HepG2 (cell line): ENCODE data around the gene TAMALIN. TPM values are rescaled to one million over a fixed set of nuclear protein-coding genes. Genes with fewer than 3 reads are reported as not detected.

Experiments used
- BORCS8-MEF2B ChIP-seq: sonication (generic); formaldehyde crosslinking; IDR thresholded peaks from 2 replicates; pipeline ENCODE4 v1.8.0; 2022; ENCODE audit warnings: mild to moderate bottlenecking, missing genetic modification reagents
- FOXK2 ChIP-seq: fragments of 450-650 bp; IDR thresholded peaks from 2 replicates; pipeline ENCODE4 v1.6.1; 2016
- HOXA7 ChIP-seq: sonication (generic); formaldehyde crosslinking; IDR thresholded peaks from 2 replicates; pipeline ENCODE4 v1.8.1; 2022; ENCODE audit warnings: mild to moderate bottlenecking, missing genetic modification reagents, moderate library complexity
- JUNB ChIP-seq: sonication (generic); formaldehyde crosslinking; IDR thresholded peaks from 2 replicates; pipeline ENCODE4 v1.8.0; 2022; ENCODE audit warnings: missing genetic modification reagents, mild to moderate bottlenecking, borderline replicate concordance
- MBD4 ChIP-seq: IDR thresholded peaks from 2 replicates; pipeline ENCODE4 v1.6.1; 2012; ENCODE audit warnings: low read length, inconsistent platforms, borderline replicate concordance
- MED13 ChIP-seq: sonication (generic); formaldehyde crosslinking; IDR thresholded peaks from 2 replicates; pipeline ENCODE4 v1.5.0; 2020; ENCODE audit warnings: missing genetic modification reagents
- NFYB ChIP-seq: sonication (generic); formaldehyde crosslinking; IDR thresholded peaks from 2 replicates; pipeline ENCODE4 v1.4.0; 2020; ENCODE audit warnings: missing genetic modification reagents
- NKX3-1 ChIP-seq: sonication (generic); formaldehyde crosslinking; IDR thresholded peaks from 2 replicates; pipeline ENCODE4 v1.5.0; 2020; ENCODE audit warnings: missing genetic modification reagents
- TMF1 ChIP-seq: sonication (generic); formaldehyde crosslinking; IDR thresholded peaks from 2 replicates; pipeline ENCODE4 v1.8.1; 2022; ENCODE audit warnings: low read depth, missing genetic modification reagents
- ZBTB21 ChIP-seq: sonication (generic); formaldehyde crosslinking; IDR thresholded peaks from 2 replicates; pipeline ENCODE4 v1.4.0; 2020; ENCODE audit warnings: missing genetic modification reagents
- ZNF263 ChIP-seq: sonication (generic); formaldehyde crosslinking; IDR thresholded peaks from 2 replicates; pipeline ENCODE4 v1.4.0; 2020; ENCODE audit warnings: missing genetic modification reagents
- ZNF460 ChIP-seq: sonication (generic); formaldehyde crosslinking; IDR thresholded peaks from 2 replicates; pipeline ENCODE4 v1.5.1; 2020; ENCODE audit warnings: missing genetic modification reagents, mild to moderate bottlenecking, borderline replicate concordance
- ZNF816 ChIP-seq: sonication (generic); formaldehyde crosslinking; IDR thresholded peaks from 2 replicates; pipeline ENCODE4 v1.8.0; 2022; ENCODE audit warnings: missing genetic modification reagents, mild to moderate bottlenecking, borderline replicate concordance
- polyA plus RNA-seq, 8 experiments: library from polyadenylated mRNA; depleted of rRNA in 3 of 8; stranded (reverse) in 7 of 8; unstranded in 1 of 8; fragments of >200 nt; fragmentation: Illumina TruSeq in 4 of 8; extraction: Trizol in 4 of 8; gene quantifications; 2 replicates each; pipeline versions ENCODE4 v1.2.1 to v1.2.3, GENCODE V29; 2011 to 2016; ENCODE audit warnings: low read depth in 4 of 8, missing spikeins in 1 of 8, mixed read lengths in 1 of 8; ENCODE audit not compliant: insufficient read depth in 1 of 8
- total RNA-seq, 5 experiments: library from RNA; depleted of rRNA; stranded (reverse); fragments of >200 nt; fragmentation: Illumina TruSeq; extraction: Trizol; gene quantifications; 2 replicates each; pipeline ENCODE4 v1.2.3, GENCODE V29; 2016; ENCODE audit warnings: low read depth in 1 of 5
- TF ChIP-seq, protein P1 (sequence below): sonication (generic); formaldehyde crosslinking; IDR thresholded peaks from 2 replicates; pipeline ENCODE4; 2020; ENCODE audit warnings: missing genetic modification reagents, mild to moderate bottlenecking, borderline replicate concordance
- TF ChIP-seq, protein P2 (sequence below): sonication (generic); formaldehyde crosslinking; IDR thresholded peaks from 2 replicates; pipeline ENCODE4 v1.5.0; 2020; ENCODE audit warnings: mild to moderate bottlenecking, missing genetic modification reagents
- TF ChIP-seq, protein P3 (sequence below): sonication (generic); formaldehyde crosslinking; IDR thresholded peaks from 2 replicates; pipeline ENCODE4 v1.5.1; 2020; ENCODE audit warnings: mild to moderate bottlenecking, missing genetic modification reagents, borderline replicate concordance
- TF ChIP-seq, protein P4 (sequence below): sonication (generic); formaldehyde crosslinking; IDR thresholded peaks from 2 replicates; pipeline ENCODE4 v1.4.0; 2020; ENCODE audit warnings: mild to moderate bottlenecking, missing genetic modification reagents, borderline replicate concordance
- TF ChIP-seq, protein P5 (sequence below): sonication (generic); formaldehyde crosslinking; IDR thresholded peaks from 2 replicates; pipeline ENCODE4 v1.8.0; 2022; ENCODE audit warnings: mild to moderate bottlenecking, missing genetic modification reagents, moderate library complexity

The TAMALIN gene
- total and polyA plus RNA-seq, 2 of the 13 experiments (the other 11 are each of a cell fraction or from before 2014, with no cell fraction given), result 2.9 to 10.9 TPM

DNA sequence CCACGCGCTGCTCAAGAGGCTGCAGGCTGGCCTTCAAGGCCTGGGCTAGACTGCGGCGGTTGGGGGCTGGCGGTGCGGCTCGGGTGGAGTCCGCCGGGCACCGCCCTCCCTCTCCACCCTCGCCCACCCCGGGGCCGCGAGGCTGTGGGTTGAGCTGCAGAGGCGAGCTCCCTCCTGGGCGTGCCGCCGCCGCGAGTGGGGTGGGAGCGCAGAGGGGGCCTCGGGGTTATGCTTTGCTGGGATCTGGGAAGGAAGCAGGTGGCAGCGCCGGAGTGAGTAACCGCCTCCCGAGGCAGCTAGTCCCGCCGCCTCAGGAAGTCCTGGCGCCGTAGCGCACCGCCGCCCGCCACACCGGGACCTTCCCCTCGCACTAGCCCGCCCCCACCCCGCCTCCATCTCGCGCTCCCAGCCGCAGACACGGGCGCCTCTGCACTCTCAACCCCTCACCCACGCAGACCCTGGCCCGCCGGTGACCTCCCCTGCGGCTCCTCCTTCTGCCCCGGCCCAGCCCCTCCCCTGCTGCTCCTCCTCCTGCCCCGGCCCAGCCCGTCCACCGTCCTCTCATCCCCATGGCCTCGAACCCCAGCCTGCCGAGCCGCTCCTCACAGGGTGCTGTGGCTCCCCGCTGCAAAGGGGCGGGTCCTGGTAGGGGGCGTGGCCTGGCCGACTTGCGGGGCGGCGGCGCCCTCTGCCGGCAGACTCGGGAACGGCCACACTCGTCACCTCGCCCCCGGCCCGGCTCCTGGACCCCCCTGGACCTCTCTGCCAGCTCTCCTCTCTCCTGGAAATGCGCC lies 16.6 kb downstream of the TAMALIN start (continued):
- TF ChIP-seq TMF1 (0 out of 2 replicates have a peak, but pooled peaks have one; percentile 71), HOXA7 (CRISPR knock-in tag) (no peak), NFYB (CRISPR knock-in tag) (no peak), ZNF263 (peak; percentile 45), NKX3-1 (CRISPR knock-in tag) (no peak), FOXK2 (no peak), ZNF816 (CRISPR knock-in tag) (0 out of 2 replicates have a peak, but pooled peaks have one; percentile 60), ZBTB21 (CRISPR knock-in tag) (no peak), MED13 (CRISPR knock-in tag) (no peak), BORCS8-MEF2B (CRISPR knock-in tag) (no peak), JUNB (CRISPR knock-in tag) (no peak), MBD4 (no peak), ZNF460 (CRISPR knock-in tag) (no peak)
- TF ChIP-seq, protein P1, sequence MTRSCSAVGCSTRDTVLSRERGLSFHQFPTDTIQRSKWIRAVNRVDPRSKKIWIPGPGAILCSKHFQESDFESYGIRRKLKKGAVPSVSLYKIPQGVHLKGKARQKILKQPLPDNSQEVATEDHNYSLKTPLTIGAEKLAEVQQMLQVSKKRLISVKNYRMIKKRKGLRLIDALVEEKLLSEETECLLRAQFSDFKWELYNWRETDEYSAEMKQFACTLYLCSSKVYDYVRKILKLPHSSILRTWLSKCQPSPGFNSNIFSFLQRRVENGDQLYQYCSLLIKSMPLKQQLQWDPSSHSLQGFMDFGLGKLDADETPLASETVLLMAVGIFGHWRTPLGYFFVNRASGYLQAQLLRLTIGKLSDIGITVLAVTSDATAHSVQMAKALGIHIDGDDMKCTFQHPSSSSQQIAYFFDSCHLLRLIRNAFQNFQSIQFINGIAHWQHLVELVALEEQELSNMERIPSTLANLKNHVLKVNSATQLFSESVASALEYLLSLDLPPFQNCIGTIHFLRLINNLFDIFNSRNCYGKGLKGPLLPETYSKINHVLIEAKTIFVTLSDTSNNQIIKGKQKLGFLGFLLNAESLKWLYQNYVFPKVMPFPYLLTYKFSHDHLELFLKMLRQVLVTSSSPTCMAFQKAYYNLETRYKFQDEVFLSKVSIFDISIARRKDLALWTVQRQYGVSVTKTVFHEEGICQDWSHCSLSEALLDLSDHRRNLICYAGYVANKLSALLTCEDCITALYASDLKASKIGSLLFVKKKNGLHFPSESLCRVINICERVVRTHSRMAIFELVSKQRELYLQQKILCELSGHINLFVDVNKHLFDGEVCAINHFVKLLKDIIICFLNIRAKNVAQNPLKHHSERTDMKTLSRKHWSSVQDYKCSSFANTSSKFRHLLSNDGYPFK (CRISPR knock-in tag), result 0 out of 2 replicates have a peak, but pooled peaks have one; percentile 15
- TF ChIP-seq, protein P2, sequence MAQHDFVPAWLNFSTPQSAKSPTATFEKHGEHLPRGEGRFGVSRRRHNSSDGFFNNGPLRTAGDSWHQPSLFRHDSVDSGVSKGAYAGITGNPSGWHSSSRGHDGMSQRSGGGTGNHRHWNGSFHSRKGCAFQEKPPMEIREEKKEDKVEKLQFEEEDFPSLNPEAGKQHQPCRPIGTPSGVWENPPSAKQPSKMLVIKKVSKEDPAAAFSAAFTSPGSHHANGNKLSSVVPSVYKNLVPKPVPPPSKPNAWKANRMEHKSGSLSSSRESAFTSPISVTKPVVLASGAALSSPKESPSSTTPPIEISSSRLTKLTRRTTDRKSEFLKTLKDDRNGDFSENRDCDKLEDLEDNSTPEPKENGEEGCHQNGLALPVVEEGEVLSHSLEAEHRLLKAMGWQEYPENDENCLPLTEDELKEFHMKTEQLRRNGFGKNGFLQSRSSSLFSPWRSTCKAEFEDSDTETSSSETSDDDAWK (CRISPR knock-in tag), result no peak
- TF ChIP-seq, protein P3, sequence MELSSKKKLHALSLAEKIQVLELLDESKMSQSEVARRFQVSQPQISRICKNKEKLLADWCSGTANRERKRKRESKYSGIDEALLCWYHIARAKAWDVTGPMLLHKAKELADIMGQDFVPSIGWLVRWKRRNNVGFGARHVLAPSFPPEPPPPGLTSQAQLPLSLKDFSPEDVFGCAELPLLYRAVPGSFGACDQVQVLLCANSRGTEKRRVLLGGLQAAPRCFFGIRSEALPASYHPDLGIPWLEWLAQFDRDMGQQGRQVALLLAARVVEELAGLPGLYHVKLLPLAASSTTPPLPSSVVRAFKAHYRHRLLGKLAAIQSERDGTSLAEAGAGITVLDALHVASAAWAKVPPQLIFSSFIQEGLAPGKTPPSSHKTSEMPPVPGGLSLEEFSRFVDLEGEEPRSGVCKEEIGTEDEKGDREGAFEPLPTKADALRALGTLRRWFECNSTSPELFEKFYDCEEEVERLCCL (CRISPR knock-in tag), result no peak
- TF ChIP-seq, protein P4, sequence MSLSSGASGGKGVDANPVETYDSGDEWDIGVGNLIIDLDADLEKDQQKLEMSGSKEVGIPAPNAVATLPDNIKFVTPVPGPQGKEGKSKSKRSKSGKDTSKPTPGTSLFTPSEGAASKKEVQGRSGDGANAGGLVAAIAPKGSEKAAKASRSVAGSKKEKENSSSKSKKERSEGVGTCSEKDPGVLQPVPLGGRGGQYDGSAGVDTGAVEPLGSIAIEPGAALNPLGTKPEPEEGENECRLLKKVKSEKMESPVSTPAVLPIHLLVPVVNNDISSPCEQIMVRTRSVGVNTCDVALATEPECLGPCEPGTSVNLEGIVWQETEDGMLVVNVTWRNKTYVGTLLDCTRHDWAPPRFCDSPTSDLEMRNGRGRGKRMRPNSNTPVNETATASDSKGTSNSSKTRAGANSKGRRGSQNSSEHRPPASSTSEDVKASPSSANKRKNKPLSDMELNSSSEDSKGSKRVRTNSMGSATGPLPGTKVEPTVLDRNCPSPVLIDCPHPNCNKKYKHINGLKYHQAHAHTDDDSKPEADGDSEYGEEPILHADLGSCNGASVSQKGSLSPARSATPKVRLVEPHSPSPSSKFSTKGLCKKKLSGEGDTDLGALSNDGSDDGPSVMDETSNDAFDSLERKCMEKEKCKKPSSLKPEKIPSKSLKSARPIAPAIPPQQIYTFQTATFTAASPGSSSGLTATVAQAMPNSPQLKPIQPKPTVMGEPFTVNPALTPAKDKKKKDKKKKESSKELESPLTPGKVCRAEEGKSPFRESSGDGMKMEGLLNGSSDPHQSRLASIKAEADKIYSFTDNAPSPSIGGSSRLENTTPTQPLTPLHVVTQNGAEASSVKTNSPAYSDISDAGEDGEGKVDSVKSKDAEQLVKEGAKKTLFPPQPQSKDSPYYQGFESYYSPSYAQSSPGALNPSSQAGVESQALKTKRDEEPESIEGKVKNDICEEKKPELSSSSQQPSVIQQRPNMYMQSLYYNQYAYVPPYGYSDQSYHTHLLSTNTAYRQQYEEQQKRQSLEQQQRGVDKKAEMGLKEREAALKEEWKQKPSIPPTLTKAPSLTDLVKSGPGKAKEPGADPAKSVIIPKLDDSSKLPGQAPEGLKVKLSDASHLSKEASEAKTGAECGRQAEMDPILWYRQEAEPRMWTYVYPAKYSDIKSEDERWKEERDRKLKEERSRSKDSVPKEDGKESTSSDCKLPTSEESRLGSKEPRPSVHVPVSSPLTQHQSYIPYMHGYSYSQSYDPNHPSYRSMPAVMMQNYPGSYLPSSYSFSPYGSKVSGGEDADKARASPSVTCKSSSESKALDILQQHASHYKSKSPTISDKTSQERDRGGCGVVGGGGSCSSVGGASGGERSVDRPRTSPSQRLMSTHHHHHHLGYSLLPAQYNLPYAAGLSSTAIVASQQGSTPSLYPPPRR (CRISPR knock-in tag), result no peak
- TF ChIP-seq, protein P5, sequence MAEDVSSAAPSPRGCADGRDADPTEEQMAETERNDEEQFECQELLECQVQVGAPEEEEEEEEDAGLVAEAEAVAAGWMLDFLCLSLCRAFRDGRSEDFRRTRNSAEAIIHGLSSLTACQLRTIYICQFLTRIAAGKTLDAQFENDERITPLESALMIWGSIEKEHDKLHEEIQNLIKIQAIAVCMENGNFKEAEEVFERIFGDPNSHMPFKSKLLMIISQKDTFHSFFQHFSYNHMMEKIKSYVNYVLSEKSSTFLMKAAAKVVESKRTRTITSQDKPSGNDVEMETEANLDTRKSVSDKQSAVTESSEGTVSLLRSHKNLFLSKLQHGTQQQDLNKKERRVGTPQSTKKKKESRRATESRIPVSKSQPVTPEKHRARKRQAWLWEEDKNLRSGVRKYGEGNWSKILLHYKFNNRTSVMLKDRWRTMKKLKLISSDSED, result no peak
